Stimulated activated CD4-positive, alpha-beta T cell treated with anti-CD3 and anti-CD28 coated beads, Interleukin-2, amount 100 ng/mL, for 48 hours (primary cell): ENCODE data around the gene ISLR.
"Not testable (repeated sequence)": the region's sequence is repeated elsewhere in the genome, so short reads cannot be mapped to it uniquely, and the experiment has no call there.

Experiments used
- DNase-seq, 2 donors: peaks; one replicate each; pipeline ENCODE4 v3.0.0-alpha.2; 2020

The ISLR gene

DNA sequence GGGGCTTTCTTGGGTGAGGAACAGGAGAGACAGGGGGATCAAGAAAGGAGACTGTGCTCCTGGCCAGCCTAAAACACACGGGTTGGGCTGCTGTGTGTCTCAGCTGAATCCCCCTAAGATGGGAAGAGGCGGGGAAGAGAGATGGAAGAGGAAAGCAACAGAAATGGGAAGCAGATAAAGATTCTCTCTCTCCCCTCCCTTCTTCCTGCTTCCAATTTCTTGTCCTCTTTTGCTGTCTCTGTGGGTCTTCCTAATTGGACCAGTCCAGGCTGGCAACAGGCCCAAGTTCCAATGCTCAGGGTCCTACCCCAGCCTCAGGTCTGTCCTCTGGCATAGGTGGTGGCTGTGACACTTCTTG is 36.0 kb upstream of the ISLR start:
- no peak for DNase-seq

- DNase-seq = no peak
These were observed 34.9 kb upstream of the ISLR start for GRCh38 chr15:74138642-74139041.

DNA sequence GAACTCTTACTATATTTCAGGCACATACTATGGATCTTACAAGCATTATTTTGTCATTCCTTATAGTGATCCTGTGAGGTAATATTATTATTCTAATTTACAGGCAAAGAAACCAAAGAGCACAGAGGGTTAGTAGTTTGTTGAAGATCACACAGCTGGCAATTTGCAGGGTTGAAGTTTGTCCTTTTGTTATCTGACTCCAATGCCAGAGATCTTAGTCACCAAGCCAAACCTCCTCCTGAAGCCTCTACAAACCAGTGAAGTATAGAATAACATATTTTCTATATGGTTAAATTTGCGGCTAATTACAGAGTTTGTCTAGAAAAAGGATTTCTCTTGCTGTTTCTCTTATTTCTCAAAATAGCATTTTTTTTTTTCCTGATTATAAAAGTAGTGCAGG is 31.9 kb upstream of the ISLR start:
- no peak for DNase-seq

DNA sequence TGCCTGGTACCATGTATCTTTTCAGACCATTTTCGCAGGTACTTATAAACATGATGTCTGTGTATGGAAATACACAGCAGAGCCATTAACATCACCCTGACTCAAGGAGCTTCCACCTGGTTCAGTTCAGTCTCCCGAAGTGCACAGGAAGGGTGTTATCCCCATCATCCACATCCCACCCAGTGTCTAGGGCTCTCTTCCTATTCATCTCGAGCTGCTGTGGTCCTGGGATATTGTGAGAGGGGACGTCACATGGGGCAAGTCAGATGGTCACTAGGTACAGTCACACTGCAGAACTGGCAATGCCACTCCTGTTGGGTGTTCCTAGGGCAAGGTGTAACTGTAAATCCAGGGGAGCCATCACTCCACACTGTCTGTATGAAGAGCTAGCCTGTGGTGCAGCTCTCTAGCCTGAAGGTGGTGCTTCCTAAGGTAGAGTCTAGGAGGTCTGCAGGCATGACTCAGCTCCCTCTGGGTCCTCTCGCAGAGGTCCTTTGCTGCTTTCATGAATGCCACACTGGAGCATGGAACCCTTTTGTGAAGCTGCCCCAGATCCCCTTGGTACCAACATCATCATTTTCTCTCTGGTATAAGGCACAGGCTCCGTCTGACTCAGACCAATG is 29.2 kb upstream of the ISLR start:
- DNase-seq = no peak

GRCh38 chr15:74146277-74146800 is 27.2 kb upstream of the ISLR start:
- no peak for DNase-seq

DNA sequence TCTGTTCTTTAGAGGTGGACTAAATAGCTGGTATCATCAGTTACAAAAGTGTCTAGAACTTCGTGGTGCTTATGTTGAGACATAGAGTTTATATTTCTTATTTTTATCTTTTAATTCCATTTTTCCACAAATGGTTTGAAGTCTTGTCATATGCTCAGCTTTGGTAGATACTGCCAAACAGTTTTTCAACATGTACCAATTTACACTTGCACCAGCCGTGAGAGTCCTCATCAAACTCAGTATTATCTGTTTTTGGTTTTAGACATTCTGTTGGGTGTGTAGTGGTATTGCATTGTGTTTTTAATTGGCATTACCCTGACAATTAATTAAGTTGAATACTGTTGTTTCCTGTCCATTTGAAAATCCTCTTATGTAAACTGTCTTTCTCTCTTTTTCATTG is 26.5 kb upstream of the ISLR start:
- no peak for DNase-seq

GRCh38 chr15:74155766-74156417 is 17.6 kb upstream of the ISLR start:
- no peak for DNase-seq

DNA sequence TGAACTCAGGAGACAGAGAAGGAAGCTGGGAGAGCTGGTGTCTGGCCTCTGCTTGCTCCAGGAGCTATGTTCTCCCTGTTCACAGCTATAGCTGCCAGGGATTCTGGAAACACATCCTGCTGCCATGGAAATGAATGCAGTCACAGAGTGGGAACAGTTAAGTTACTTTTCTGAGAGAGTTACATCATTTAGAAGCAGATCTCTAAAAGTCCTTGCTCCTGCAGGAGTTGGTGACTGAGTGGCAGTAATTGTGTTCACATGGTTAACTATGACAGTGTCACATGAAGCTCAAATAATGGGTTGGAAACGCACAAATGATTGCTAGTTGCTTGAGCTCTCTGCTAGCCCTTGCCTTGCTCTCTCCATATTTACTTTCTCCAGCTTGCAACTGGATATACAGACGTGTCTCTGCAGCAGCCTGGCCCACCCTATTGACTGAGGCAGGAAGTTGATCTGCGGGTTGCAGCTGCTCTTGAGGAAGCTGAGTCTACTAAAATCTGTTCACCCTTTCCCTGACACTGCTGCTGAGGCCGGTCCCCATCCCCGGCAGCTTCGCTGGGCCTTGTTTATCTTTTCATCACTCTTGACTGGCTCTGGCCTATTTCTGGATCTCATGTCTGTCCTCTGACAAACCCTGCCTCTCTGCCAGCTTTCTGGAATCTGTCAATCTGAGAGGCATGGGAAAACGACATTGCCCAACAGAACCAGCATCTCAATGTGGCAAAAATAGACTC is 16.7 kb upstream of the ISLR start:
- DNase-seq = no peak

DNA sequence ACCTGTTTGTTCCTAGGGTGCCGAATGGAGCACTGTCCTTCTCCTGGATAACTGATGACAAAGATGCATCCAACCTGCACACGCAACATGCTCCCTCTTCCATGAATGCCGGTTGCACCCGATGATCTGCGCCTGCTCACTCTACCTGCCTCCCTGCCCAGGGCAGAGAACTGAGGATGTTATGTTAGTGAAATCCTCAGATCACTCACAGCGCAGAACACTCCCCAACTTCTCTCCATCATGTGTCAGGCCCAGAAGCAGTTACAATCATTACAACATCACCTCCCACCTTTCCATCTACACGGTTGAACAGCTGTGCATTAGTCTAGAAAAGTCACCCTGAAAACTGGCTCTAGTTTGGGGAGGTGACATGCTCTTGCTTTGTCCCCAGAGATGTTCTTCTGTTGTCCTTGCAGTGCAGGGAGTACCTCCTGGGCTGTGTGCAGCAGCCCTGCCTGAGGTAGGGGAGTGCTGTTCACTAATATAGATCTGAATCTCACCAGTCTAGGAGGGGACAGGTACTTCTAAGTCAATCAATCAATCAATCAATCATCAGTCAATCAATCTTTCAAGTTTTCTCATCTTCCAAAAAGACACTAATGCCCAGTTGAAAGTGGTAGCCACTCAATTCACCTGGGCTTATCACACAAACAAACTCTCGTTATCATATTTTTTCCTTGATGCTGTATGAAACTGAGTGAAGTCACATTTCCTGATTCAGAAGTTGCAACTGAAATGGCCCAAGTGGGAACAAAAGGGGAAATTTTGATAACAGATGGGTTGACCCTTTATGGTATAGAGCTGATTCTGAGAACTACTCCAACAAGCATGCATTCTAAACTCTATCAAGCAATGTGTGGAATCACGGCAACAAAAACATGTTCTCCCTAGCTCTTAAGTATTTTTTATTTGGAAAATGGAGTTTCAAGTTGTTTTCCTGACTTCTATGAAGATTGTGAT is 15.4 kb upstream of the ISLR start:
- no peak for DNase-seq

GRCh38 chr15:74158855-74159650 is 14.5 kb upstream of the ISLR start:
- DNase-seq = no peak

DNA sequence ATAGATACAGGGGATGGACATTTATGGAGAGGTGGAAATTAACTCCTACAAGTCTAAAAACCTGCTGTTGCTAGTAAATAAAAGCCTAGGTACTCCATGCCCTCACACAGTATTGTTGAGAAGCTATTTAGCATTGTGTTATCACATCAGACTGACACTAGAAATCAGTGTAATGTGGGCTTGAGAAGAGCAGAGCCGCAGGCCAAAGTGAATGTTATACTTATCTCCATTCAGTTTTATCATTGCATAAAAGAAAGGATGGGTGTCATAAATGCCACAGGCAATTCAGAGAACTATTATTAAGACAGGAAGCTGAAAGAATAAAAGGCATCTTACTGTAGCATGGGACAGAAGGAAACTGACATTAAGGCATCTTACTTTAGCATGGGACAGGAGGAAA is 13.7 kb upstream of the ISLR start:
- DNase-seq = no peak

DNA sequence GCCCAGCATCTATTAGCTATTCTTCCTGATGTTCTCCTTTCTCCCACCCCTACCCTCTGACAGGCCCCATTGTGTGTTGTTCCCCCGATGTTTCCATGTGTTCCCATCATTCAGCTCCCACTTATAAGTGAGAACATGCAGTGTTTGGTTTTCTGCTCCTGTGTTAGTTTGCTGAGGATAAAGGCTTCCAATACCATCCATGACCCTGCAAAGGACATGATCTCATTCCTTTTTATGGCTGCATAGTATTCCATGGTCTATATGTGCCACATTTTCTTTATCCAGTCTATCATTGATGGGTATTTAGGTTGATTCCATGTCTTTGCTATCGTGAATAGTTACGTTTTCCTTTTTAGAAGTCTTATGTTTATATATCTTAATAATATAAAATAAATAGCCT is 13.1 kb upstream of the ISLR start:
- not testable (repeated sequence) for DNase-seq

GRCh38 chr15:74162195-74162536 is 11.3 kb upstream of the ISLR start:
- not testable (repeated sequence) for DNase-seq

- DNase-seq = no peak
These were observed 8.0 kb upstream of the ISLR start for GRCh38 chr15:74165461-74165860.

- no peak for DNase-seq
These were observed 5.6 kb upstream of the ISLR start for GRCh38 chr15:74167891-74168331.

- no peak for DNase-seq
These were observed 4.8 kb upstream of the ISLR start for GRCh38 chr15:74168711-74169126.

GRCh38 chr15:74170071-74170844 is 3.3 kb upstream of the ISLR start:
- DNase-seq = no peak

DNA sequence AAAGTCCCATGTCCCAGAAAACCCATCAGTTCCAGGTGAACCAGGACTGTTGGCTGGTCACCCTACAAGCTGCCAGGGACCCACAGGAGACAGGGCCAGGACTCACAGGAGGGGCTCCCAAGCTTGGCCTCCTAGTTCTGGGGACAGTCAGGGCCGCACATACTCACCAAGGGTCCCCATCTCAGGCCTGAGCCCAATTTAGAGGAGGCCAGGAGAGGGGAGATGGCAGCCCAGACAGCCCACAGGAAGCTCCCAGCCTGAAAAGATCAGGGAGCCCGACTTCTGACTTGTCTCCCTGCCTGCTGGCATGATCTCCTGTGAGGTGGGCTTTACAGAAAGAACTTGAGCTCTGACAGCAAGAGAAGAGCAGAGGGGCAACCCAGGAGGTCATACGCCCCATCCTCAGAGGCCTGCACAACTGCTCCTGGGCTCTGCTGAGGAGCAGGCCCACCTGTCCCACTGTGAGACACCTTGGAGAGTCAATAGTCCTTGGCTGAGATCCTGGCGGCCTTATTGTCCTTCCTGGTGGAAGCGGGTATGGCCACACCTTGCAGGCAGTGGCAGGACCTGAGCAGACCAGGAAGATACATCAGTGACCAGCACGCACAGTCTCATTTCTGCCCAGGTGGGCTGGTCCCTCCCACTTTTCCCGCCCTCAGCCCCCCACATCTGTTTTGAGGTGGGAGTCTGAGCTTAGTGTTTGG is 2.5 kb upstream of the ISLR start:
- DNase-seq = no peak

GRCh38 chr15:74171965-74172541 is 1.5 kb upstream of the ISLR start:
- DNase-seq = no peak

GRCh38 chr15:74172701-74173379 is 670 bp upstream of the ISLR start:
- no peak for DNase-seq
